Panc1 (cell line): ENCODE results near the gene UTS2R.

Source experiments
- POLR2AphosphoS5 ChIP-seq: IDR thresholded peaks from 2 replicates; pipeline ENCODE4 v1.6.1; 2012; ENCODE audit warnings: mild to moderate bottlenecking, low read depth, low read length, moderate library complexity
- TCF7L2 ChIP-seq: IDR thresholded peaks from 2 replicates; pipeline ENCODE4 v1.6.1; 2011; ENCODE audit warnings: mild to moderate bottlenecking, low read depth, low read length, inconsistent platforms
- TF ChIP-seq, protein P1 (sequence below): fragments of 450-650 bp; IDR thresholded peaks from 2 replicates; pipeline ENCODE4 v1.5.1; 2017; ENCODE audit warnings: mild to moderate bottlenecking
- TF ChIP-seq, protein P2 (sequence below), 2 experiments: IDR thresholded peaks; 2 replicates each; pipeline ENCODE4 v1.6.1; 2011 to 2012; ENCODE audit warnings: low read depth in 2 of 2, control low read depth in 1 of 2, low read length in 1 of 2, mild to moderate bottlenecking in 1 of 2, moderate library complexity in 1 of 2; ENCODE audit not compliant: insufficient read depth in 1 of 2

DNA sequence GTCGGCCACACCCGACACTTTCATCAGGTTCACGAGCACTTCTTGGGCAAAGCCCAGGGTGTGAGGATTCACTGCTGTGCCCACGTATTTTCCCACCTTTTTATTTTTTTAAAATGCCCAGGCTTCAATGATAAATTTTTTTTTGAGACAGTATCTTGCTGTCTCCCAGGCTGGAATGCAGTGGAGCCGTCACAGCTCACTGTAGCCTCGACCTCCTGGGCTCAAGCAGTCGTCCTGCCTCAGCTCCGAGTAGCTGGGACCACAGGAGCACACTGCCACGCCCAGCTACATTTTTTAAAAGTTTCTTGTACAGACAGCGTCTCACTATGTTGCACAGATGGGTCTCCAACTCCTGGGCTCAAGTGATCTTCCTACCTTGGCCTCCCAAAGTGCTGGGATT lies 17.8 kb downstream of the UTS2R start:
- TF ChIP-seq POLR2AphosphoS5 (no peak), TCF7L2 (no peak)
- TF ChIP-seq, protein P1, sequence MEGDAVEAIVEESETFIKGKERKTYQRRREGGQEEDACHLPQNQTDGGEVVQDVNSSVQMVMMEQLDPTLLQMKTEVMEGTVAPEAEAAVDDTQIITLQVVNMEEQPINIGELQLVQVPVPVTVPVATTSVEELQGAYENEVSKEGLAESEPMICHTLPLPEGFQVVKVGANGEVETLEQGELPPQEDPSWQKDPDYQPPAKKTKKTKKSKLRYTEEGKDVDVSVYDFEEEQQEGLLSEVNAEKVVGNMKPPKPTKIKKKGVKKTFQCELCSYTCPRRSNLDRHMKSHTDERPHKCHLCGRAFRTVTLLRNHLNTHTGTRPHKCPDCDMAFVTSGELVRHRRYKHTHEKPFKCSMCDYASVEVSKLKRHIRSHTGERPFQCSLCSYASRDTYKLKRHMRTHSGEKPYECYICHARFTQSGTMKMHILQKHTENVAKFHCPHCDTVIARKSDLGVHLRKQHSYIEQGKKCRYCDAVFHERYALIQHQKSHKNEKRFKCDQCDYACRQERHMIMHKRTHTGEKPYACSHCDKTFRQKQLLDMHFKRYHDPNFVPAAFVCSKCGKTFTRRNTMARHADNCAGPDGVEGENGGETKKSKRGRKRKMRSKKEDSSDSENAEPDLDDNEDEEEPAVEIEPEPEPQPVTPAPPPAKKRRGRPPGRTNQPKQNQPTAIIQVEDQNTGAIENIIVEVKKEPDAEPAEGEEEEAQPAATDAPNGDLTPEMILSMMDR = no peak
- TF ChIP-seq, protein P2, sequence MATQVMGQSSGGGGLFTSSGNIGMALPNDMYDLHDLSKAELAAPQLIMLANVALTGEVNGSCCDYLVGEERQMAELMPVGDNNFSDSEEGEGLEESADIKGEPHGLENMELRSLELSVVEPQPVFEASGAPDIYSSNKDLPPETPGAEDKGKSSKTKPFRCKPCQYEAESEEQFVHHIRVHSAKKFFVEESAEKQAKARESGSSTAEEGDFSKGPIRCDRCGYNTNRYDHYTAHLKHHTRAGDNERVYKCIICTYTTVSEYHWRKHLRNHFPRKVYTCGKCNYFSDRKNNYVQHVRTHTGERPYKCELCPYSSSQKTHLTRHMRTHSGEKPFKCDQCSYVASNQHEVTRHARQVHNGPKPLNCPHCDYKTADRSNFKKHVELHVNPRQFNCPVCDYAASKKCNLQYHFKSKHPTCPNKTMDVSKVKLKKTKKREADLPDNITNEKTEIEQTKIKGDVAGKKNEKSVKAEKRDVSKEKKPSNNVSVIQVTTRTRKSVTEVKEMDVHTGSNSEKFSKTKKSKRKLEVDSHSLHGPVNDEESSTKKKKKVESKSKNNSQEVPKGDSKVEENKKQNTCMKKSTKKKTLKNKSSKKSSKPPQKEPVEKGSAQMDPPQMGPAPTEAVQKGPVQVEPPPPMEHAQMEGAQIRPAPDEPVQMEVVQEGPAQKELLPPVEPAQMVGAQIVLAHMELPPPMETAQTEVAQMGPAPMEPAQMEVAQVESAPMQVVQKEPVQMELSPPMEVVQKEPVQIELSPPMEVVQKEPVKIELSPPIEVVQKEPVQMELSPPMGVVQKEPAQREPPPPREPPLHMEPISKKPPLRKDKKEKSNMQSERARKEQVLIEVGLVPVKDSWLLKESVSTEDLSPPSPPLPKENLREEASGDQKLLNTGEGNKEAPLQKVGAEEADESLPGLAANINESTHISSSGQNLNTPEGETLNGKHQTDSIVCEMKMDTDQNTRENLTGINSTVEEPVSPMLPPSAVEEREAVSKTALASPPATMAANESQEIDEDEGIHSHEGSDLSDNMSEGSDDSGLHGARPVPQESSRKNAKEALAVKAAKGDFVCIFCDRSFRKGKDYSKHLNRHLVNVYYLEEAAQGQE (IDR thresholded peaks at IDR 0.05; ENCODE audit: insufficient read depth in 1 of 2, low read depth in 2 of 2, low read length in 1 of 2) = no peak
